ENCODE measurements around the gene PIK3CB.

- no peak for TF ChIP-seq CTCF (IDR thresholded peaks at IDR 0.05)
- TF ChIP-seq ZFX (IDR thresholded peaks at IDR 0.05; ENCODE audit: borderline replicate concordance), result no peak
These were observed 140.3 kb downstream of the PIK3CB start for GRCh38 chr3:138694287-138695007.

Data from 22Rv1 (cell line).